PC-9 (cell line): ENCODE results near the gene ELOVL5.

ENCODE experiments used
- EZH2 ChIP-seq: fragments of 200-600 bp; sonication (generic); IDR thresholded peaks from 2 replicates; pipeline ENCODE4 v1.8.0; 2017; ENCODE audit warnings: antibody characterized with exemption, low read depth
- TF ChIP-seq, protein P1 (sequence below): fragments of 200-600 bp; sonication (generic); conservative IDR thresholded peaks from 2 replicates; pipeline ENCODE4 v1.6.1; 2017; ENCODE audit warnings: mixed run types, antibody characterized with exemption, mild to moderate bottlenecking, moderate library complexity

DNA sequence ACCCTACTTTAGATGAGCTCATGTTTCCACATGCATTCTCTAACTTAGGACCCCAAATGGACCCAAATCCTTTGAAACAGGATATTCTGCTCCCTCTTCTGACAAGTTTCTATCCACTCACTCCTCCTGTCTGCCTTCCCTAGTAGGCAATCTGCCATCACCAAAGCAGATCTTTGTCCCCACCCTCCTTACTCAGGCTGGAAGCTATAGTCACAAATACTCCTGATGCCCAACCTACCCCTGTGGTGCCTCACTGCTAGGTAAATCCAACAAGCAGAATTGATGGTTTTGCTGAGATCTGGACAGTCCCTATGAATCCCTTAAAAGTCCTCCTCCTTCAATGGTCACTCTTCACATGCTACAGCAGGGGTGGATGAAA, 21.7 kb downstream of the ELOVL5 start:
- TF ChIP-seq, protein P1, sequence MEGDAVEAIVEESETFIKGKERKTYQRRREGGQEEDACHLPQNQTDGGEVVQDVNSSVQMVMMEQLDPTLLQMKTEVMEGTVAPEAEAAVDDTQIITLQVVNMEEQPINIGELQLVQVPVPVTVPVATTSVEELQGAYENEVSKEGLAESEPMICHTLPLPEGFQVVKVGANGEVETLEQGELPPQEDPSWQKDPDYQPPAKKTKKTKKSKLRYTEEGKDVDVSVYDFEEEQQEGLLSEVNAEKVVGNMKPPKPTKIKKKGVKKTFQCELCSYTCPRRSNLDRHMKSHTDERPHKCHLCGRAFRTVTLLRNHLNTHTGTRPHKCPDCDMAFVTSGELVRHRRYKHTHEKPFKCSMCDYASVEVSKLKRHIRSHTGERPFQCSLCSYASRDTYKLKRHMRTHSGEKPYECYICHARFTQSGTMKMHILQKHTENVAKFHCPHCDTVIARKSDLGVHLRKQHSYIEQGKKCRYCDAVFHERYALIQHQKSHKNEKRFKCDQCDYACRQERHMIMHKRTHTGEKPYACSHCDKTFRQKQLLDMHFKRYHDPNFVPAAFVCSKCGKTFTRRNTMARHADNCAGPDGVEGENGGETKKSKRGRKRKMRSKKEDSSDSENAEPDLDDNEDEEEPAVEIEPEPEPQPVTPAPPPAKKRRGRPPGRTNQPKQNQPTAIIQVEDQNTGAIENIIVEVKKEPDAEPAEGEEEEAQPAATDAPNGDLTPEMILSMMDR, result no peak
- no peak for TF ChIP-seq EZH2
